Left lobe of liver (tissue), 2 donors: Measurements from ENCODE around the gene MSANTD3. TPM values are rescaled to one million over a fixed set of nuclear protein-coding genes. Genes with fewer than 3 reads are reported as not detected.

ENCODE experiments used
- ATAC-seq: fragments of 200-7000 bp; cut with Tn5 transposase; one replicate; pipeline ENCODE4 v1.9.1; 2020; ENCODE audit warnings: mild to moderate bottlenecking, moderate library complexity
- DNase-seq: peaks from one replicate; pipeline ENCODE4 v3.0.0-alpha.2; 2020; ENCODE audit warnings: low spot score
- total RNA-seq: library from RNA; stranded (reverse); gene quantifications from one replicate; pipeline ENCODE4 v1.2.1, GENCODE V29; 2021
- donor health status: DM: no; HTN: no; CAD: no; lungs with moderate emphysema.
- donor health status: DM: no; HTN: yes; CAD: no.

MSANTD3 gene
- total RNA-seq, 1 donor from 2014 or later, result 7.1 TPM

DNA sequence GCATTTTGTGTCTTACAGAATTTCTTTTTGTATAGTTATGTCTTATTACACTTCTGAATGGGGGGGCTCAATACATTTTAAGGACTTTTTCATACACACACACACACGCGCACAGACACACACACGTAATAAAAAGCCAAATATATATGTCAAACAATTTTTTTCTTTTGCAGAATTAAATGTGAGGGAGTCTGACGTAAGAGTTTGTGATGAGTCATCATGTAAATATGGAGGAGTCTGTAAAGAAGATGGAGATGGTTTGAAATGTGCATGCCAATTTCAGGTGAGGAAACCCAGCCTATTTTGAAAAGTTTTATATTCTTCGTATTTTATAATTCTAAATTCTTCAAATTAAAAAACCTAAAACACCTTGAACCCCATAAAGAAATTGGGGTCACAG lies 71.6 kb downstream of the MSANTD3 start:
- no peak for DNase-seq
- no peak for ATAC-seq

GRCh38 chr9:100499460-100499859 lies 72.5 kb downstream of the MSANTD3 start:
- DNase-seq (no peak), ATAC-seq (no peak)

DNA sequence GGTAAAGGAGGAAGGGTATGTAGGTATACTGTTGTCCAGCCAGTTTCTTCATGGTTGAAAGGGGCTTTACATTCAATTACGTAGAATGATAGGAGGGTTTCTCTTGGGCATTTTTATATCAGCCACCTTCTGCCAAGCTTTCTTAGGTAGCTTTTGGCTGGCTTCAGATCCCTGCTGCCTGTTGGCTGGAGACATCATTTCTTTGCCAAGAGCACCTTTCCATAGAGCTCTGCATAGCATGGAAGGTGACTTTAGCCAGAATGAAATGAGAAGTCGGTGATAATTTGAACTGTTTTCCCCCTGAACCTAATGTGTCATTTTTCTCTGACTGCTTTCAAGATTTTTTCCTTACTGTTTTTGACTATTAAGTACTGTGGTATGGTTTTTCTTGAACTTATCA lies 72.9 kb downstream of the MSANTD3 start:
- ATAC-seq, result no peak
- no peak for DNase-seq

Other genes with a start within 250 kb of the MSANTD3 start
- 2.3 TPM for gene TEX10, start 74.2 kb upstream of the MSANTD3 start, total RNA-seq
- gene TMEFF1, start 46.0 kb downstream of the MSANTD3 start, total RNA-seq, result 0.20 TPM
- 0.13 TPM for gene CAVIN4, start 150.9 kb downstream of the MSANTD3 start, total RNA-seq